HUDEP-2 (cell line): ENCODE results near the gene BMP2.
A peak's percentile ranks its signal among the peaks of the same experiment; 100 is the strongest.

Experiments
- DNase-seq, 76 experiments: peaks; one replicate each; lab custom pipeline; 2025; ENCODE audit not compliant: unreplicated experiment in 76 of 76; lab: John Stamatoyannopoulos, UW

BMP2 gene

DNA sequence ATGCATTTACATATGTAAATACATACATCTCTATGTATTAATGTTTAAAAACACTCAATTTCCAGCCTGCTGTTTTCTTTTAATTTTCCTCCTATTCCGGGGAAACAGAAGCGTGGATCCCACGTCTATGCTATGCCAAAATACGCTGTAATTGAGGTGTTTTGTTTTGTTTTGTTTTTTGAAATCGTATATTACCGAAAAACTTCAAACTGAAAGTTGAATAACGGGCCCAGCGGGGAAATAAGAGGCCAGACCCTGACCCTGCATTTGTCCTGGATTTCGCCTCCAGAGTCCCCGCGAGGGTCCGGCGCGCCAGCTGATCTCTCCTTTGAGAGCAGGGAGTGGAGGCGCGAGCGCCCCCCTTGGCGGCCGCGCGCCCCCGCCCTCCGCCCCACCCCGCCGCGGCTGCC is 355 bp upstream of the BMP2 start:
- DNase-seq: no peak

DNA sequence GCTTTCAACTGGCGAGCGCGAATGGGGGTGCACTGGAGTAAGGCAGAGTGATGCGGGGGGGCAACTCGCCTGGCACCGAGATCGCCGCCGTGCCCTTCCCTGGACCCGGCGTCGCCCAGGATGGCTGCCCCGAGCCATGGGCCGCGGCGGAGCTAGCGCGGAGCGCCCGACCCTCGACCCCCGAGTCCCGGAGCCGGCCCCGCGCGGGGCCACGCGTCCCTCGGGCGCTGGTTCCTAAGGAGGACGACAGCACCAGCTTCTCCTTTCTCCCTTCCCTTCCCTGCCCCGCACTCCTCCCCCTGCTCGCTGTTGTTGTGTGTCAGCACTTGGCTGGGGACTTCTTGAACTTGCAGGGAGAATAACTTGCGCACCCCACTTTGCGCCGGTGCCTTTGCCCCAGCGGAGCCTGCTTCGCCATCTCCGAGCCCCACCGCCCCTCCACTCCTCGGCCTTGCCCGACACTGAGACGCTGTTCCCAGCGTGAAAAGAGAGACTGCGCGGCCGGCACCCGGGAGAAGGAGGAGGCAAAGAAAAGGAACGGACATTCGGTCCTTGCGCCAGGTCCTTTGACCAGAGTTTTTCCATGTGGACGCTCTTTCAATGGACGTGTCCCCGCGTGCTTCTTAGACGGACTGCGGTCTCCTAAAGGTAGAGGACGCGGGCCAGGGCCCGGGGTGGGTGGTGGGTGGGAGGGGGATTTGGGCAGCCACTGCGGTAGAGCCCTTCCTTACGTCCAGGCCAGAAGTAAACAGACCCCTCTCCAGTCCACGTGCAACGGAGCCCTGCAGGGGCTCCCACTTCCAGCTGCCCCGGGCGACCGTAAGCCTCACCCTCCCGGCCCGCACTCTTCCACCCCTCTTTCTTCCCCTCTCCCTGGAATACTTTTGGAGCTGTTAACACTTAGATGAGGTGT is 998 bp downstream of the BMP2 start:
- peak in 2 of 76 experiments; percentile 0 to 3 for DNase-seq

DNA sequence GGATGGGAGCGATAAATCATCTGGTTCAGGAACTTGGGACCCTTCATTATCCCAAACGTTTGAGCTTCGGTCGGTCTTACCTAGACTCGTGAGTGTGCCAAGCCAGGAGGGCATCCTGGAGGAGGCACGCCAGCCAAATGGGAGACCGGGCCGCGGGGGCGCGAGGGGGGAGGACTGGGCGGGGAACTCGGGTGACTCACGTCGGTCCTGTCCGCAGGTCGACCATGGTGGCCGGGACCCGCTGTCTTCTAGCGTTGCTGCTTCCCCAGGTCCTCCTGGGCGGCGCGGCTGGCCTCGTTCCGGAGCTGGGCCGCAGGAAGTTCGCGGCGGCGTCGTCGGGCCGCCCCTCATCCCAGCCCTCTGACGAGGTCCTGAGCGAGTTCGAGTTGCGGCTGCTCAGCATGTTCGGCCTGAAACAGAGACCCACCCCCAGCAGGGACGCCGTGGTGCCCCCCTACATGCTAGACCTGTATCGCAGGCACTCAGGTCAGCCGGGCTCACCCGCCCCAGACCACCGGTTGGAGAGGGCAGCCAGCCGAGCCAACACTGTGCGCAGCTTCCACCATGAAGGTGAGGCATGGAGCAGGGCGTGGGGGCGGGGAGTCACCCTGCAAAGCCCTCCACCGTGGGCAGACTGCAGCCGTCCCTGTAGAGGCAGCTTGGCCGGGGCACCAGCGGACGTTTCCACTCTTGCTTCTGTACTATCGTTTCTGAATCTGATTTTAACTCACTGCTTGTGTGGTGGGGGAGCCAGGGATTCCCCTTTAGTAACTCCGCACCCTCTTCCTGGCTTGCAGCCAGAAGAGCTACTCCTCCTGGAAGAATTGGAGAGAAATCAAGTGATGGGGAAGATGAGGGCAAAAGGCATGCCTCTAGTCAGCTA is 2.7 kb downstream of the BMP2 start:
- no peak for DNase-seq

DNA sequence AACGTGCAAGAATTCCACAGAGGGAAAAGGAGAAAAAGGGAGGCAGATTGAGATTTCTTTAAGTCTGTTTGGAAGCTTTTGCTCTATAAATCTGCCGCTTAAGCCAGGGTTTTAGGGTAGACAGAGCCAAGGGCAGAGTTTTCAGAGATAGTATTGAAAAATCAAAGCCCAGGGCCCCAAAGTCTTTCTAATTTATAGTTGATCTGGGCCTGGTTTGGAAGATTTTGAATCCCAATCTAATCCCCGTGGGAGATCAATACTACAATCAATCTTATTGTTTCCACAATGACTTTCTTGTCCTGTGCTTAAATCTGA is 3.3 kb downstream of the BMP2 start:
- DNase-seq: no peak

DNA sequence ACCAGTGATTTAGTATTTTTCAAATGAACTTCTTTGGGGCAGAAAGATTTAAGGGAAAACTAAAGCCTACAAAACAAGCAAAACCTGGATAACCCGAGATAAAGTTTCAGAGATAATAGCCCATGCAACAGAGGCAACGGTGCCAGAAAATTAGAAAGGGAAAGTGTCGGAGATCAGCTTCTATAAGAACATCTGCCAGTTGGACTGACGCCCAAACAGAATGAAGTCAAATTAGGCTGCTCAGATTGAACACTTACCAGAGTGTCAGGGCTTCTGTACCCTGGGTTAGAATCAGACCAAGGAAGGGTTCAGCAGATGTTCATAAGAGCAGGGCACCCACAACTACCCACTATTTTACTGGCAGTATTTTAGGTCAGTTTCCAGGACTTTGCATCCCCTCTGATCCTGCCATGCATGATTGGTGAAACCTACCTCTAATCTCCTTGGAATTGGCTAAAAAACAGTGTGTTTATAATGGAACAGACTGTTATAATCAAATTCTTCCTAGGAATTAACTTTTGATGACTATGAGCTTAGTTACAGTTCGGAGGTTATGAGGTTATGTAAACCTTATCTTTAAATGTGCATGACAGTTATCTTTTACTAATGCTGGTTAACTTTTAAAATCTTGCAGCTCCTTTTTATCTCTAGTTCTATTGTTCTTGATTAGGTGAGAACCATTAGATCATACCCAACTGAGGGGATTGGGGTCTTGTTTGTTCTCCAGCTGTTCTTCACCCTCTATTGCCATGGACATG is 13.1 kb downstream of the BMP2 start:
- DNase-seq: no peak

DNA sequence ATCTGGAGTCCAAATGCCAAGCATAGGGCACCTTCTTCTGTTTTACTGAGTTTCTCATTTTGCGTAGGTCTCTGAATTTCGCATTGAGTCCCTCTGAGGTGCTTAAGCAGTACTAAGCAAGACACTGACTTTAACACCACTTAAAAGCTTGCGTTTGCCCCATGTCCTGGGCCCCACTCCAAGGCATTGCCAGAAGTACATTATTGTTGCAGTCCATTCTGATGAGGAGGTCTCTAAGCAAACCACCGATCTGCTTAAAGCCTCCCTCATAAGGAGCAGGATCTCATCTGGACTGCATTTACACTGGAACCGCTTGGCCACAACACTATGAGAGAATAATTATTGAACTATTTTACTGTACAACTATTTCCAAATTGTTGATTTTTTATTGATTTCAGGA is 16.3 kb downstream of the BMP2 start:
- DNase-seq: no peak

DNA sequence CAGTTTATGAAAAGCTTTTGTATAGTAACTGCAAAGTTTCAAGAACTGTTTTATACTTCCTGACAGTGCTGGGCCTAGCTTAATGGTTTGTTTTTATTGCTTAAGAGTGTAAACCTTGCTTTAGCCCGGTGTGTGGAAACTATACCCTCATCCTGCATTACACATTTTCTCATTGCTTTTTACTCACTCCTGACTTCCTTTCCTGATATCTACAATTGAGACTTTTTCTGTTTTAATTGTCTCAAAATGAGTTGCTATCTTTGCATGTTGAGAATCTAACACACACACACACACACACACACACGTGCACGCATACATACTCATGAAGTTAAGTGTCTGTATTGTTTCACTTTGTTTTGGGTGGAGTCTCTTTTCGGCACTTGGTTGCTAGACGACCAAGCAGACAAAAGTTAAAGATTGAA is 16.7 kb downstream of the BMP2 start:
- no peak for DNase-seq

DNA sequence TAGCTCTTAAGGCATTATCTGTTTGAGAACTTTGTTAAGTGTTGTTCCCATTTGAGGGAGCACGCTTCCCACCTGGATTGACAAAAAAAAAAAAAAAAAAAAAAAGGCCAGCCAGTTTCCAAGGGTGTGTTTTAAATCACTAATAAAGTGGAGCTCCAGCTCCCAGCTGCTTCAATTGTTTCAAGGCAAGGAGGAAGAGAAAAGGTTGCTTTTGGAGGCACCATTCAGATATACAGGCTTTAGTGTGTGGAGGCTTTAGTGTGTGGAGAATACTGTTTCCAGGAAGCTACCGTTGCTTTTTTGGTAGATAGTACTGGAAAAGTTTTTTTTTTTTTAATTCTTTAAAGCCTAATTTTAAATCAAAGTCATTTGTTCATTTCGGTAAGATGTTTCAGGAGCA is 17.3 kb downstream of the BMP2 start:
- DNase-seq: no peak

DNA sequence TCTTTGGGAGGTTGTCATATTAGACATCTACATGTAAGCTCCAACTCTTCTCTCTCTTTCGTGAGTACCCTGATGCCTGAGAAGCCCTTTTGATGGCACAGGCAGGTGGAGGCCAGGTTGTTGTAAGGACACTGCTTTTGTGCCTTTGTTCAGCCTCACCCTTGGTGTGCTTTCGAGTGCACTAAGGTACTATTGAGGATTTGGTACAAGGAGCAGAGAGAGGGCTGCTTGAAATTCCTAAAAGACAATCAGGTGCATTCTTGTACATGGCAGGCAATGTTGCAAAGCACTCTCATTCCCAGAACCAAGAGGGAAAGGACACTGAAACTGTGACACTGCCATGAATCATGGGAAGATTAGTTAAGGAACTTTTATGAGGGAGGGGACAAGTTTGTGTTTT is 19.1 kb downstream of the BMP2 start:
- DNase-seq: no peak

DNA sequence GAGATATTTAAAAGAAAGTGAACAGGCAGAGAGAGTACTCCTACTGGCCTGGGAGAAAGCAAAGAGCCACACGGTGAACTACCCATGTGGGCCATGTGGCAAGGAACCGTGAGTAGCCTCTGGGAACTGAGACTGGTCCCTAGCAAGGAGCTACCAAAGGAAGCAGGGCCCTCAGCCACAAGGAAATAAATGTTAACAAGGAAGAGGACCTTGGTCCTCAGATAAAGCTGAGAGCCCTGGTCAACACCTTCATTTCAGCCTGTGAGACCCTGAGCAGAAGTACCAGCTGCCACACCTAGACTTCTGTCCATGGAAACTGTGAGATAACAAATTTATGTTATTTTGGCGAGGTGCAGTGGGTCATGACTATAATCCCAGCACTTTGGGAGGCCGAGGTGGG is 25.3 kb downstream of the BMP2 start:
- no peak for DNase-seq

DNA sequence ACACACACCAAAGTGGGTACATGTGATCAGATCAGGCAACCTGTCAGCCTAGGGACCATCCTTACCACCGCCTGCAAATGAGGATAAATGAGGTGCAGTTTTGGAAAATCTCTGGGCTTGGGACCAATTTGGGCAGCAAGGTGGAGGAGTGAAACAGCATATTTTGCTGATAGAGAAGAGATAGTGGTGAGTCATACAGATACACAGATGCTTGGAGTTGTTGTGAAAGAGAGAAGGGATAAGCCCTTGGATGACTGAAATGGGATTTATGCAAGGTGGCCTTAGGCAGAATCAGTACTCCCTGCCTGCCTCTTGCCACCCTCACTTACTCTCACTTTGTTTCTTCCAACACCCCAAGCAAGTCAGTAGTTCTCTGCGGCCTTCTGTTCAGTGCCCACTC is 34.7 kb downstream of the BMP2 start:
- DNase-seq: no peak

DNA sequence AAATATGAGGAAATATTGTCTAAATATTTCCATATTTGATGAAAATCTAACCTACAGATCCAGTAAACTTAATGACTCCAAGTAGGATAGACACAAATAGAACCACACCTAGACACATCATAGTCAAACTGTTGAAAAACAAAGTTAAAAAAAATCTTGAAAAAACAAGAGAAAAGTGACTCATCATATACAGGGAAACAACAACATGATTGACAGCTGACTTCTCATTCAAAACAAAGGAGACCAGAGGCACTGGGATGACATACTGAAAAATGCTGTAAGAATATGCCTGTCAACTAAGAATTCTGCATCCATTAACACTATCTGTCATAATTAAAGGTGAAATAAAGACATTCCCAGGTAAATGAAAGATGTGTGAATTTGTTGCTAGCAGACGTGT is 38.8 kb downstream of the BMP2 start:
- no peak for DNase-seq

DNA sequence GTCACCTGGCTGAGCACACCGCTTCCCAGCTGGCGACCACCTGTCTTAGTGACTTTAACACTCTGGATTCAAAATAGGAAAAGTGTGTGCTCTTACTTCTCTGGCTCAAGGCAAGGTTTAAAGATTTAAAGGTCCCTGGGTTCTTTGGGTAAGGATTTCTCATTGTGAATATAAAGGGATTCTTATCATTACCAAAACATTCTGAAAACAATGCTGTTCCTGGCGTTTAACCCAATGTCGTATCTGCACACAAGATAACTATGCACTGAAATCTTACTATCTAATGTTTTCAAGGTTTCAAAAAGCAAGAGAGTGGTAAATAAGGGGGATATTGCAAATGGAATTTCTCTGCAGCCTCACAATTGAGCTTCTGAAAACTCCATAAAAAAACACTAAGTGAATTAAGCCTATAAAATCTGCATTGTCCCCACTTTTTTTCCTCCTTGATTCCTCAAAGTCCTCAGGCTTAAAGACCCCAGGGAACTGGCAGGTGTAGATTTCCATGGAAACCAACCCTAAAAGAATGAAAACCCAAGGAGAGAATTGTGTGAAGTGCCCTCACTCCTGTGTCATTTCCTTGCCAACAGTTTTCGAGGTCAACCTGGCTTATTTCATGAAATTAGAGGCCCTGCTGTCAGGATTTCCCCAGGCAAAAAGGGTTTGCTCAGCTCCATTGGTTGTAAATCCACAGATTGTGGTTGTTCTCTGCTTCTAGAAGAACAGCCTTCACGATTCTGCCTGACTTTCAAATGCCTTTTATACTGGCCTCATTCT is 44.0 kb downstream of the BMP2 start:
- DNase-seq: no peak

DNA sequence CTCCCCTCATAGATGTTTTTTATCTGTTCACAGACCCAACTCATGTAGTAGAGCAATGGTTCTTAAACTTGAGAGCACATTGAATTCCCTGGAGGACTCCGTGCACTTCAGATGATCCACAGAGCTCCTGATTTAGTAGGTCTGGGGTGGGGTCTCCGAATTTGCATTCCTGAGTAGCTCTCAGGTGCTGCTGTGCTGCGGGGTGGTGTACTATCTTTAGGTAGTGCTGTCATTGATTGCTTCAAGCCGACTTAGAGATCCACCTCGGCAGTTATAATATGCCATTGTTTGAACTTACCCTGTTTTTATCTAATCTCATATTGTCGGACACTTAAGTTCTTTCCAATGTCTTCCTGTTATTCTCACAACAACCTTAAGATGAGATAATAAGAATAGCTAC is 45.0 kb downstream of the BMP2 start:
- DNase-seq: no peak

DNA sequence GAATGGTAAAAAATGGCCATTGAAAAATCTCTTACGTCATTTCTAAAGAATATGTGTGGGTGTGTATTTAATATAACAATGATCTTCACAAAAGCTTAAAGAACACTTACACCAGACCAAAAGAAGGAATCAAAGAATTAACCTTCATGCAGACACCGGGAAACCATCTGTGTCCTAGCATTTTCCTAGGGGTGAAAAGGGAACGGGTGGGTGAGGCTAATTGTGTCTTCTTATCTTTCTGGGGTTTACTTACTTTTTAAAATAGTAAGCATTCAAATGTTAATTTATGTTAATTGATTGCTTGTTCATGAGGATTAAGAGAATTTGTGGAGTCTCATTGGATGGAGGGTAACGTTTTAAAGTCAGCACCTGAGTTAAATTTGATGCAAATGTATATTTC is 47.5 kb downstream of the BMP2 start:
- no peak for DNase-seq

DNA sequence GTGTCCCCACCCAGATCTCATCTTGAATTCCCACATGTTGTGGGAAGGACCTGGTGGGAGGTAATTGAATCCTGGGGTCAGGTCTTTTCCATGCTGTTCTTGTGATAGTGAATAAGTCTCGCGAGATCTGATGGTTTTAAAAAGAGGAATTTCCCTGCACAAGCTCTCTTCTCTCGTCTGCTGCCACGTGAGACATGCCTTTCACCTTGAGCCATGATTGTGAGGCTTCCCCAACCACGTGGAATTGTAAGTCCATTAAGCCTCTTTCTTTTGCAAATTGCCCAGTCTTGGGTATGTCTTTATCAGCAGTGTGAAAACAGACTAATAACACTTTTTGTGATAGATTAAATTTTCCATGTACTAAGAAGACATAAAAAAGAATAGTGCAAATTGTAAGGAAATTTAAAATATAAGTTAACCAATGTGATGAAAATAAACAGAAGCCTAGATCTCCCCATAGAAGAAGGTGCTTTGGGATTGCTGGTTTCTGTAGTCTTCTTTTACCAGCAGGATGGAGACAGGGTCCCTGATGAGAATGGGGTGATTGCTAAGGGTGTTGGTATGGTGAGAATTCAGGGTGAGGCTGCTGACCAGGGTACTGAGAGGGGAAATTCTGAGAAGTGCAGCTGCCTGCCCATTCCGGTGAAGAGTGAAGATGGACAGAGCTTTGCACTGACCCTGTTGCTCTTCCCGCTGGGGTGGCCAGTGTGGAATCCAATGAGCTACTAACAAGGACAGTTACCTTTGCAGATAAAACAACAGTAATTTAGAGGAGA is 50.7 kb downstream of the BMP2 start:
- DNase-seq: no peak

DNA sequence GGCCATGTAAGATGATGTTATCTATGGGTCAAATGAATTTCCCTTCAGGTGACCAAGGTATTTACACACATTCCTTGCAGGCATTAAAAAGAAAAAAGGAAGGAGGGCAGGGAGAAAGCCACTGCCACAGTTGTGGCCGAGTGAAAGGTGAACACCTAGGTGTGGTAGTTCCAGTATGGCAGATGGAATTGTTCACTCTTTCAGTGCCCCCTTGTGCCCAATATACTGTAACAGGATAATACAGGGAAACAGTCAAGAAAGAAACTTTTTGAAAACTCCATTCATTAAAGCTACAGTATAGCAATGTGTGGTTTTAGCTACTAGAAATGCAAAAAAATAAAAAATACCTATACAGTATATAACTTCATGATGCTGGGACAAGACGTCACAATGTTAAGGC is 52.1 kb downstream of the BMP2 start:
- DNase-seq: peak in 1 of 76 experiments; percentile 6

DNA sequence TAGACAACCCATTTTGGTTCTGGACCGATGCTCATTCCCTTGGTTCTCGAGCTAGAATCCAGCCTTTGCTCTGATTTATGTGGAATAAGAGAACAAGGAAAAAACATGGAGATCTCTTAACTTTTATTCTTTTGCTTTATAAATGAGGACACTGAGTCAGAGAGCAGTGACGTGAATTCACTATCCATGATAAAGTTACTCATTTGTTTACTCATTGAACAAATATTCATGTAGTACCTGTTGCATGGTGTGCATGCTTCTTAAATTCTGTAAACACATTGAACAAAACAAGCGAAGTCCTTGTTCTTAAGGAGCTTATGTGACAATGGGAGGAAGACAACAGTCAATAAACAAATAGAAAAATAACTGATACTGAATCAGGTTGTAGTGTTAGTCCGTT is 56.9 kb downstream of the BMP2 start:
- no peak for DNase-seq

DNA sequence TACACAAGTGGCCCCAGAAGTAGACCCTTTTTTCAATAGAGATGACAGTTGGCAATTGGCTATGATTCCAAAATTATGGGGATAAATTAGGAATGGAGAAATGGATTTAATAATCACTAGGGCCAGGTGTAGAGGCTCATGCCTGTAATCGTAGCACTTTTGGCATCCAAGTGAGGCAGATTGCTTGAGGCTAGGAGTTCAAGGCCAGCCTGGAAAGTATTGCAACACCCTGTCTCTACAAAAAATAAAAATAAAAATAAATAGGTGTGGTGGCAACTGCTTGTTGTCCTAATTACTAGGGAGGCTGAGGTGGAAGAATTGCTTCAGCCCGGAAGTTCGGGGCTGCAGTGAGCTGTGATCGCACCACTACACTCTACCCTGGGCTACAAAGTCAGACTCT is 60.0 kb downstream of the BMP2 start:
- DNase-seq: no peak
